ENCODE results near the gene ASB12. TPM values are rescaled to one million over a fixed set of nuclear protein-coding genes. Genes with fewer than 3 reads are reported as not detected.

Gene ASB12
- total and polyA plus RNA-seq, 10 donors, result 0.19 to 0.59 (median 0.28) TPM; not detected in 5

GRCh38 chrX:64192040-64192439 lies 38.4 kb downstream of the ASB12 start:
- TF ChIP-seq POLR2AphosphoS5 (IDR thresholded peaks at IDR 0.05), result no peak
- no peak for TF ChIP-seq CTCF (IDR thresholded peaks at IDR 0.05 in 8 of 11, conservative IDR thresholded peaks at IDR 0.05 in 3 of 11)
- no peak for TF ChIP-seq POLR2A (IDR thresholded peaks at IDR 0.05)
- intact Hi-C loops (cut with DNase I; ENCODE audit: low total_unique reads), result no loop called here
- peaks cover 0 to 47% (median 14%) of the 10 kb centered on the region in 6 donors for H3K36me3 ChIP-seq
- DNase-seq, result no peak
- no peak overlapping the region for H3K27ac ChIP-seq
- H3K27me3 ChIP-seq (replicated peaks in 1 of 7), result no peaks in the 10 kb centered on the region
- no peaks in the 10 kb centered on the region for H3K4me1 ChIP-seq
- WGBS, 5 donors, result 75 to 95% (median 90%) methylated on average over 3 of the region's 3 CpGs
- no peak overlapping the region for H3K4me3 ChIP-seq
- no peaks in the 10 kb centered on the region for H3K9me3 ChIP-seq

DNA sequence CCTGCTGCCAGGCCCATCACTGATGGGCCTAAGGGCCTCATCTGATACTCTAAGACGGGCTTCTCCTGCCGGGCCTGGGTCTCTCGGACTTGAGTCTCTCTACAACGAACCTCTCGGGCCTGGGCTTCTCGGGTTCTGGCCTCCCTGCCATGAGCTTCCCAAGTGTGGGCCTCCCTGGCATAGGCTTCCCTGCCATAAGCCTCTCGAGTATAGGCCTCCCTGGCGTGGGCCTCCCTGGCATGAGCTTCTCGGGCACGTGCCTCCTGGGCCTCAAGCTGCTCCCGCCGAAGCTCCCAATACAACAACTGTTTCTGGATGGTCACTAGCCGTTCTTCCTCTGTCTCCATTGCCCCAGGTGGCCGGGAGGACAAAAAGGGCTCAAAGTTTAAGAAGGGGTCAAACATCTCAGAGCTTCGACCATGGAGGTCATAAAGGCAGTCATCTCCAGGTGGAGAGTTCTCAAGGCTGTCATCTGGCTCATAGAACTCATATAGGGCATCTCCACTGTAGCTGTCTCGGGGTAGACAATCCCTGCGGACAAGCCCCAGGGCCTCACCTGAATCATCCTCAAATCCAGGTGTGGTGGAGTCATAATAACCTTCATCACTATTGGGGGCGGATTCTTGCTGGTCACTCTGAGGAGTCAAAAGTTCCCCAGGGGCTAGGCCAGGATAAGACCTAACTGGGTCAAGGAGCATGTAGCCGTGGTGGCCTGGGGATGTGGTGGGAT lies 39.0 kb downstream of the ASB12 start:
- TF ChIP-seq POLR2A (IDR thresholded peaks at IDR 0.05) (no peak), CTCF (IDR thresholded peaks at IDR 0.05 in 8 of 11, conservative IDR thresholded peaks at IDR 0.05 in 3 of 11) (no peak), POLR2AphosphoS5 (IDR thresholded peaks at IDR 0.05) (no peak)
- peaks cover 0 to 47% (median 14%) of the 10 kb centered on the region in 6 donors for H3K36me3 ChIP-seq
- 87 to 99% (median 94%) methylated on average over 8 to 19 of the region's 19 CpGs for WGBS, 5 donors
- no peak for DNase-seq
- no peak overlapping the region for H3K27ac ChIP-seq
- H3K9me3 ChIP-seq, result no peaks in the 10 kb centered on the region
- H3K4me1 ChIP-seq, result no peaks in the 10 kb centered on the region
- intact Hi-C loops (cut with DNase I; ENCODE audit: low total_unique reads), result no loop called here
- no peaks in the 10 kb centered on the region for H3K27me3 ChIP-seq (replicated peaks in 1 of 7)
- H3K4me3 ChIP-seq, result no peak overlapping the region

DNA sequence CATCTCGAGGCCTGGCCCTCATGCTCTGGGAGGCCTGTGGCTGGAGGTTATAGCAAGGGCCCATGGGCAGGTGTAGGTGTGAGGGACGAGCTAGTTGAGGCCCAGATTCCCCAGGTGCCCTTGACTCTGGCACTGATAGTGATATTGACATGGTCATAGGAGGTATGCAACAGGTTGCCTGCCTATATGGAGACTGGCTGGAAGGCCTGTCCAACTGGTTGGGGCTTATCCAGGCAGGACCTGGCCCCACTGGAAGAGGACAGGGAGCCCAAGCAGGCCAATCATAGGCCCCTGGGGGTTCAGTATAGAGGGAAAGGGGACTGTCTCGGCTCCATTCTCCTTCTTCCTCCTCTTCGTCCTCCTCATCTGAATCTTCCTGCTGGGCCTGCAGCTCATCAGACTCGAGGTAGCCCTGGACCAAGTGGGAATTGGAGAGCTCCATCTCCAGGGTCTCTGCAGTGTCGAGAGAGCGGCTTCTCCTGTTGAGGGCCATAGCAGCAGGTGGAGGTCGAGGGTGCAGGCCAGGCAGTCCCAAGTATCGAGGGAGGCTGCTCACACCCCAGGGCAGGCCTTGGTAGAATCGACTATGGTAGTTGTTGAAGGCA lies 40.2 kb downstream of the ASB12 start:
- intact Hi-C loops (cut with DNase I; ENCODE audit: low total_unique reads), result no loop called here
- no peaks in the 10 kb centered on the region for H3K4me1 ChIP-seq

More for the DNA sequence above, 40.2 kb downstream of the ASB12 start:
- Histone ChIP-seq H3K36me3 (peaks cover 0 to 47% (median 14%) of the 10 kb centered on the region in 6 donors), H3K4me3 (no peak overlapping the region), H3K9me3 (no peaks in the 10 kb centered on the region), H3K27me3 (replicated peaks in 1 of 7) (no peaks in the 10 kb centered on the region), H3K27ac (no peak overlapping the region)
- TF ChIP-seq POLR2A (IDR thresholded peaks at IDR 0.05) (no peak), POLR2AphosphoS5 (IDR thresholded peaks at IDR 0.05) (no peak), CTCF (IDR thresholded peaks at IDR 0.05 in 8 of 11, conservative IDR thresholded peaks at IDR 0.05 in 3 of 11) (no peak)
- 70 to 100% (median 91%) methylated on average over 1 to 10 of the region's 10 CpGs for WGBS, 5 donors
- DNase-seq, result no peak

All from spleen (tissue), 11 donors.